Fibroblast of lung (primary cell): ENCODE measurements around the gene BCAN. TPM values are rescaled to one million over a fixed set of nuclear protein-coding genes. Genes with fewer than 3 reads are reported as not detected.

ENCODE experiments used
- DNase-seq, 2 donors: peaks; one replicate each; pipeline versions ENCODE4 v3.0.0 to v3.0.0-alpha.2; 2010; ENCODE audit warnings: low read depth in 2 of 2
- H2AFZ ChIP-seq: 2 replicates; pipeline ENCODE4 v1.5.1; 2012; ENCODE audit warnings: low read length, control low read depth, inconsistent platforms
- H3K27ac ChIP-seq: 2 replicates; pipeline ENCODE4 v1.5.1; 2011; ENCODE audit warnings: low read length, control low read depth; ENCODE audit not compliant: insufficient read depth
- H3K27me3 ChIP-seq: 2 replicates; pipeline ENCODE4 v1.5.1; 2011; ENCODE audit warnings: mild to moderate bottlenecking, low read length; ENCODE audit not compliant: control insufficient read depth, insufficient read depth
- H3K36me3 ChIP-seq: 2 replicates; pipeline ENCODE4 v1.5.1; 2011; ENCODE audit warnings: low read length; ENCODE audit not compliant: control insufficient read depth, insufficient read depth
- H3K4me1 ChIP-seq: 2 replicates; pipeline ENCODE4 v1.5.1; 2011; ENCODE audit warnings: low read length; ENCODE audit not compliant: control insufficient read depth, insufficient read depth; ENCODE audit errors: extremely low read depth
- H3K4me2 ChIP-seq: 2 replicates; pipeline ENCODE4 v1.5.1; 2011; ENCODE audit warnings: low read length, control low read depth; ENCODE audit not compliant: insufficient read depth; ENCODE audit errors: extremely low read depth
- H3K4me3 ChIP-seq, 4 experiments: fragments of 200-600 bp in 1 of 4; sonication (generic) in 1 of 4; replicated peaks in 1 of 4; 2 replicates each; pipeline ENCODE4 v1.5.1; 2011 to 2016; ENCODE audit warnings: low read length in 4 of 4, low read depth in 3 of 4, mild to moderate bottlenecking in 3 of 4, control low read depth in 2 of 4, inconsistent platforms in 1 of 4, mixed read lengths in 1 of 4; ENCODE audit not compliant: insufficient read depth in 1 of 4; ENCODE audit errors: control extremely low read depth in 1 of 4
- H3K79me2 ChIP-seq: 2 replicates; pipeline ENCODE4 v1.5.1; 2012; ENCODE audit warnings: mild to moderate bottlenecking, low read length, inconsistent platforms; ENCODE audit not compliant: control insufficient read depth, insufficient read depth
- H3K9ac ChIP-seq: 2 replicates; pipeline ENCODE4 v1.5.1; 2011; ENCODE audit warnings: mild to moderate bottlenecking, low read length, control low read depth; ENCODE audit not compliant: insufficient read depth
- H3K9me3 ChIP-seq: 2 replicates; pipeline ENCODE4 v1.5.1; 2012; ENCODE audit warnings: low read depth, low read length; ENCODE audit not compliant: control insufficient read depth, insufficient read depth
- H4K20me1 ChIP-seq: 2 replicates; pipeline ENCODE4 v1.5.1; 2011; ENCODE audit warnings: low read length; ENCODE audit not compliant: control insufficient read depth, insufficient read depth; ENCODE audit errors: extremely low read depth
- EZH2 ChIP-seq: IDR thresholded peaks from 2 replicates; pipeline ENCODE4 v1.5.1; 2012; ENCODE audit warnings: low read length, control low read depth, mild to moderate bottlenecking; ENCODE audit errors: missing control alignments
- polyA plus RNA-seq, 2 donors: library from polyadenylated mRNA; depleted of rRNA in 1 of 2; stranded (reverse) in 1 of 2; unstranded in 1 of 2; fragments of >200 nt; gene quantifications; 2 replicates each; pipeline ENCODE4 v1.2.1, GENCODE V29; 2011 to 2012; ENCODE audit warnings: missing spikeins in 1 of 2
- total RNA-seq: library from RNA; depleted of rRNA; stranded (reverse); fragments of >200 nt; gene quantifications from 2 replicates; pipeline ENCODE4 v1.2.1, GENCODE V29; 2014
- TF ChIP-seq, protein P1 (sequence below), 2 donors: IDR thresholded peaks in 1 of 2; conservative IDR thresholded peaks in 1 of 2; 1 replicate in 1 of 2; 2 replicates in 1 of 2; pipeline ENCODE4 v1.5.1; 2011 to 2012; ENCODE audit warnings: low read length in 2 of 2, control low read depth in 1 of 2, inconsistent platforms in 1 of 2, low read depth in 1 of 2, mild to moderate bottlenecking in 1 of 2

The BCAN gene
- total and polyA plus RNA-seq, 2 donors (not counting 1 experiment from before 2014, with no cell fraction given): 0.03 TPM; not detected in 1

DNA sequence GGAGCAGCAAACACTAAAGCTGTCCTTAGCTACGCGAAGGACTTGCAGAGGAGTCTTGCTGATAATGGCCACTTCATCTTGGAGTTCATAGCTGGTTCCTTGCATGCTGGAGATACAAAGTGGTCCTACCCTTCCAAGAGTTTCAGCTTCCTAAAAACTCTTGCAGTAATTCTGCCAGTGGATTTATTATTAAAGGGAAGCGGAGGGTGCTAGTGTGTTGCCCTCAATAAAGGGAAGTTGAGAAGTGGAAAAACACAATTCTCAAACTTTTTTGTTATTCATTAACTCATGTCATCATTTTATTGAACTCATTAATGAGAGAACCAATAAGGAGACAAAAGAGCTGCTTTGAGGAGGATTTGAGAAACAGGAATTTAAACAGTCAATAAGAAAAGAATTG is 29.3 kb upstream of the BCAN start:
- Histone ChIP-seq H3K9ac (no peak overlapping the region), H3K4me2 (no peak overlapping the region), H3K9me3 (no peaks in the 10 kb centered on the region), H3K4me3 (no peak overlapping the region), H3K36me3 (no peaks in the 10 kb centered on the region), H2AFZ (no peak overlapping the region), H3K27me3 (peaks cover 13% of the 10 kb centered on the region), H4K20me1 (no peaks in the 10 kb centered on the region), H3K79me2 (no peaks in the 10 kb centered on the region), H3K27ac (no peak overlapping the region), H3K4me1 (no peaks in the 10 kb centered on the region)
- no peak for DNase-seq
- TF ChIP-seq, protein P1, sequence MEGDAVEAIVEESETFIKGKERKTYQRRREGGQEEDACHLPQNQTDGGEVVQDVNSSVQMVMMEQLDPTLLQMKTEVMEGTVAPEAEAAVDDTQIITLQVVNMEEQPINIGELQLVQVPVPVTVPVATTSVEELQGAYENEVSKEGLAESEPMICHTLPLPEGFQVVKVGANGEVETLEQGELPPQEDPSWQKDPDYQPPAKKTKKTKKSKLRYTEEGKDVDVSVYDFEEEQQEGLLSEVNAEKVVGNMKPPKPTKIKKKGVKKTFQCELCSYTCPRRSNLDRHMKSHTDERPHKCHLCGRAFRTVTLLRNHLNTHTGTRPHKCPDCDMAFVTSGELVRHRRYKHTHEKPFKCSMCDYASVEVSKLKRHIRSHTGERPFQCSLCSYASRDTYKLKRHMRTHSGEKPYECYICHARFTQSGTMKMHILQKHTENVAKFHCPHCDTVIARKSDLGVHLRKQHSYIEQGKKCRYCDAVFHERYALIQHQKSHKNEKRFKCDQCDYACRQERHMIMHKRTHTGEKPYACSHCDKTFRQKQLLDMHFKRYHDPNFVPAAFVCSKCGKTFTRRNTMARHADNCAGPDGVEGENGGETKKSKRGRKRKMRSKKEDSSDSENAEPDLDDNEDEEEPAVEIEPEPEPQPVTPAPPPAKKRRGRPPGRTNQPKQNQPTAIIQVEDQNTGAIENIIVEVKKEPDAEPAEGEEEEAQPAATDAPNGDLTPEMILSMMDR (conservative IDR thresholded peaks at IDR 0.05 in 1 of 2, IDR thresholded peaks at IDR 0.05 in 1 of 2; ENCODE audit: low read depth in 1 of 2, low read length in 2 of 2): no peak

DNA sequence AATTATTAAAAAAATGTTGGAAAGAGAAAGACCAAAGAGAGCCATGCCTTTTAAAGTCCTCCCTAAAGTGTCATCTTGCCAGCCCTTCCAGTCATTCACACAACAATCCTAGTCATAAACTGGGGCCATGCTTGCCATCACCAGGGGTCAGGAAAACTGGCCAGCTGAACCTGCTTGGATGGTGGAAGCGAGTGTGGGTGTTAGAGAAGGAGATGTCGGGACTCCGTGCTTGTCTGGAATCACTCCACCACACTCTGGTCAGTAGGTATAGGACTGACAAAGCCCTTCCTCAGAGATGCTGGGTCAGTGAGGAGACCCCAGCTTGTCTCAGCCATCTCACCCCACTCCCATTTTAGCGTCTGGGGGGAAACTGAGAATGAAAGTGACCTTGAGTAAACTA is 26.0 kb upstream of the BCAN start:
- no peak overlapping the region for H3K27ac ChIP-seq
- H3K4me1 ChIP-seq: no peaks in the 10 kb centered on the region
- DNase-seq: no peak
- TF ChIP-seq, protein P1 (conservative IDR thresholded peaks at IDR 0.05 in 1 of 2, IDR thresholded peaks at IDR 0.05 in 1 of 2; ENCODE audit: low read depth in 1 of 2, low read length in 2 of 2): no peak
- TF ChIP-seq EZH2: no peak
- no peaks in the 10 kb centered on the region for H4K20me1 ChIP-seq
- H2AFZ ChIP-seq: no peak overlapping the region
- no peaks in the 10 kb centered on the region for H3K79me2 ChIP-seq
- peaks cover 30% of the 10 kb centered on the region for H3K27me3 ChIP-seq
- peak overlapping the region in 1 of 4 experiments; percentile 6 for H3K4me3 ChIP-seq
- peak overlapping the region; percentile 7 for H3K4me2 ChIP-seq
- no peaks in the 10 kb centered on the region for H3K9me3 ChIP-seq
- no peaks in the 10 kb centered on the region for H3K36me3 ChIP-seq
- H3K9ac ChIP-seq: no peak overlapping the region

- Histone ChIP-seq H3K4me2 (no peak overlapping the region), H3K27ac (no peak overlapping the region), H3K4me1 (no peaks in the 10 kb centered on the region), H3K9ac (no peak overlapping the region), H3K79me2 (no peaks in the 10 kb centered on the region), H3K9me3 (no peaks in the 10 kb centered on the region), H3K36me3 (no peaks in the 10 kb centered on the region), H3K27me3 (peaks cover 35% of the 10 kb centered on the region), H3K4me3 (no peak overlapping the region), H4K20me1 (no peaks in the 10 kb centered on the region), H2AFZ (no peak overlapping the region)
- DNase-seq: peak; percentile 63 to 66
- TF ChIP-seq, protein P1 (conservative IDR thresholded peaks at IDR 0.05 in 1 of 2, IDR thresholded peaks at IDR 0.05 in 1 of 2; ENCODE audit: low read depth in 1 of 2, low read length in 2 of 2): peak; percentile 13 to 21
- no peak for TF ChIP-seq EZH2
Observed at GRCh38 chr1:156616463-156616862, 25.5 kb upstream of the BCAN start.
